Sigmoid colon (tissue), 4 donors: Measurements from ENCODE around the gene ILRUN.

Experiments
- EP300 ChIP-seq, 4 donors: sonication (generic); formaldehyde crosslinking; IDR thresholded peaks; one replicate each; pipeline ENCODE4 v1.6.1; 2017; ENCODE audit warnings: antibody characterized with exemption in 4 of 4
- POLR2A ChIP-seq, 2 donors: fragments of 450-650 bp; IDR thresholded peaks; one replicate each; pipeline ENCODE4 v1.6.1; 2016; ENCODE audit warnings: antibody characterized with exemption in 2 of 2, mild to moderate bottlenecking in 2 of 2, moderate library complexity in 2 of 2
- TF ChIP-seq, protein P1 (sequence below), 4 experiments: fragments of 450-650 bp in 3 of 4; fragments of 200-600 bp in 1 of 4; IDR thresholded peaks; one replicate each; pipeline ENCODE4 v1.5.1; 2016 to 2019; ENCODE audit warnings: antibody characterized with exemption in 4 of 4, mild to moderate bottlenecking in 3 of 4, moderate library complexity in 2 of 4

DNA sequence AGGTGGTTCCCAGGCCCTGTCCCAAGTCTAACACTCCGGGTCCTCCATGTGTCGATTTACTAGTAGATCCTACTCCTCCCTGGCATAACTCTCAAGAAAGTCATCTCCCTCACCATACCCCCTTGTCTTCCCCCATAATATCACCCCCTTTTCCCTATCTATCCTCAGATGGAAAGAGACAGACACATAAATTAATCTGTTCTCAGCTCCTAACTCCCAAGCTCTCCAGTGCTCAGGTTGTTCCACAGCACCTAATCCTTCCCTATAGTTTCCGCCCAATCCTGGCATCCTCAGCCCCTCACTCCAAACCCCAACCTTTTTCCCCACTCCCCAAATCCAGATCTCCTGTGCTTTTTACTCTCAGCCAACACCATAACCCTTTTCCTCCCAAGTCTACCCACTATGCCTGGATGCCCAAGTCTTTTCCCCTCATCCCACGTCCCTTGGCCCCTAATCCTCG lies 808 bp downstream of the ILRUN start:
- no peak for TF ChIP-seq POLR2A (IDR thresholded peaks at IDR 0.05)
- TF ChIP-seq, protein P1, sequence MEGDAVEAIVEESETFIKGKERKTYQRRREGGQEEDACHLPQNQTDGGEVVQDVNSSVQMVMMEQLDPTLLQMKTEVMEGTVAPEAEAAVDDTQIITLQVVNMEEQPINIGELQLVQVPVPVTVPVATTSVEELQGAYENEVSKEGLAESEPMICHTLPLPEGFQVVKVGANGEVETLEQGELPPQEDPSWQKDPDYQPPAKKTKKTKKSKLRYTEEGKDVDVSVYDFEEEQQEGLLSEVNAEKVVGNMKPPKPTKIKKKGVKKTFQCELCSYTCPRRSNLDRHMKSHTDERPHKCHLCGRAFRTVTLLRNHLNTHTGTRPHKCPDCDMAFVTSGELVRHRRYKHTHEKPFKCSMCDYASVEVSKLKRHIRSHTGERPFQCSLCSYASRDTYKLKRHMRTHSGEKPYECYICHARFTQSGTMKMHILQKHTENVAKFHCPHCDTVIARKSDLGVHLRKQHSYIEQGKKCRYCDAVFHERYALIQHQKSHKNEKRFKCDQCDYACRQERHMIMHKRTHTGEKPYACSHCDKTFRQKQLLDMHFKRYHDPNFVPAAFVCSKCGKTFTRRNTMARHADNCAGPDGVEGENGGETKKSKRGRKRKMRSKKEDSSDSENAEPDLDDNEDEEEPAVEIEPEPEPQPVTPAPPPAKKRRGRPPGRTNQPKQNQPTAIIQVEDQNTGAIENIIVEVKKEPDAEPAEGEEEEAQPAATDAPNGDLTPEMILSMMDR (IDR thresholded peaks at IDR 0.05) = no peak
- no peak for TF ChIP-seq EP300 (IDR thresholded peaks at IDR 0.05)
